Hepatocyte (in vitro differentiated cells): Measurements from ENCODE around the gene CDH4. TPM values are rescaled to one million over a fixed set of nuclear protein-coding genes. Genes with fewer than 3 reads are reported as not detected.

ENCODE experiments used
- DNase-seq: peaks from one replicate; pipeline ENCODE4 v3.0.0-alpha.2; 2016; ENCODE audit warnings: low spot score
- H2AFZ ChIP-seq: fragments of 200-600 bp; sonication (generic); 2 replicates; pipeline ENCODE4 v1.6.0; 2016; ENCODE audit warnings: antibody characterized with exemption, mild to moderate bottlenecking
- H3K27ac ChIP-seq: fragments of 200-600 bp; sonication (generic); 2 replicates; pipeline ENCODE4 v1.5.1; 2016; ENCODE audit warnings: mild to moderate bottlenecking
- H3K27me3 ChIP-seq: fragments of 200-600 bp; sonication (generic); 2 replicates; pipeline ENCODE4 v1.6.1; 2016
- H3K36me3 ChIP-seq: fragments of 200-600 bp; sonication (generic); replicated peaks from 2 replicates; pipeline ENCODE4 v1.5.1; 2016; ENCODE audit warnings: low read depth; ENCODE audit not compliant: insufficient read depth
- H3K4me1 ChIP-seq: fragments of 200-600 bp; sonication (generic); 2 replicates; pipeline ENCODE4 v1.5.1; 2016; ENCODE audit warnings: mild to moderate bottlenecking, moderate library complexity; ENCODE audit not compliant: insufficient read depth
- H3K4me2 ChIP-seq: fragments of 200-600 bp; sonication (generic); 2 replicates; pipeline ENCODE4 v1.6.0; 2016
- H3K4me3 ChIP-seq: fragments of 200-600 bp; sonication (generic); 2 replicates; pipeline ENCODE4 v1.5.1; 2016; ENCODE audit warnings: mild to moderate bottlenecking
- H3K79me2 ChIP-seq: fragments of 200-600 bp; sonication (generic); 2 replicates; pipeline ENCODE4 v1.6.0; 2017; ENCODE audit warnings: mild to moderate bottlenecking
- H3K9me2 ChIP-seq: fragments of 200-600 bp; sonication (generic); replicated peaks from 2 replicates; pipeline ENCODE4 v1.6.0; 2017; ENCODE audit warnings: mild to moderate bottlenecking; ENCODE audit not compliant: insufficient read depth
- H3K9me3 ChIP-seq: fragments of 200-600 bp; sonication (generic); 2 replicates; pipeline ENCODE4 v1.5.1; 2016; ENCODE audit warnings: low read depth, mild to moderate bottlenecking
- H4K20me1 ChIP-seq: fragments of 200-600 bp; sonication (generic); 2 replicates; pipeline ENCODE4 v1.6.0; 2016; ENCODE audit warnings: mild to moderate bottlenecking; ENCODE audit not compliant: insufficient read depth, poor library complexity, severe bottlenecking
- EZH2 ChIP-seq: fragments of 200-600 bp; sonication (generic); IDR thresholded peaks from 2 replicates; pipeline ENCODE4 v1.6.1; 2016; ENCODE audit warnings: antibody characterized with exemption, mild to moderate bottlenecking, borderline replicate concordance
- EZH2phosphoT487 ChIP-seq: fragments of 200-600 bp; sonication (generic); IDR thresholded peaks from one replicate; pipeline ENCODE4 v1.6.1; 2018; ENCODE audit warnings: antibody characterized with exemption, mild to moderate bottlenecking, low read depth, moderate library complexity; ENCODE audit not compliant: unreplicated experiment, severe bottlenecking
- WGBS: methylation state at CpG from one replicate; pipeline ENCODE4 v1.1.6; 2016; ENCODE audit warnings: low lambda C conversion rate; ENCODE audit errors: missing lambda C conversion rate; 5-methylcytosine and 5-hydroxymethylcytosine counted together
- polyA plus RNA-seq: library from polyadenylated mRNA; unstranded; fragments of >200 nt; fragmentation: Nextera tagmentation; extraction: Ambion mirVana; gene quantifications from 2 replicates; pipeline ENCODE4 v1.2.1, GENCODE V29; 2016
- total RNA-seq: library from RNA; depleted of rRNA; stranded (reverse); fragments of >200 nt; gene quantifications from 2 replicates; pipeline ENCODE4 v1.2.3, GENCODE V29; 2014
- TF ChIP-seq, protein P1 (sequence below): fragments of 200-600 bp; sonication (generic); IDR thresholded peaks from 2 replicates; pipeline ENCODE4 v1.5.1; 2016; ENCODE audit warnings: antibody characterized with exemption, mild to moderate bottlenecking; ENCODE audit not compliant: poor library complexity

Gene CDH4
- total and polyA plus RNA-seq, 2 experiments from 2014 or later, result 0.53 to 0.73 TPM

DNA sequence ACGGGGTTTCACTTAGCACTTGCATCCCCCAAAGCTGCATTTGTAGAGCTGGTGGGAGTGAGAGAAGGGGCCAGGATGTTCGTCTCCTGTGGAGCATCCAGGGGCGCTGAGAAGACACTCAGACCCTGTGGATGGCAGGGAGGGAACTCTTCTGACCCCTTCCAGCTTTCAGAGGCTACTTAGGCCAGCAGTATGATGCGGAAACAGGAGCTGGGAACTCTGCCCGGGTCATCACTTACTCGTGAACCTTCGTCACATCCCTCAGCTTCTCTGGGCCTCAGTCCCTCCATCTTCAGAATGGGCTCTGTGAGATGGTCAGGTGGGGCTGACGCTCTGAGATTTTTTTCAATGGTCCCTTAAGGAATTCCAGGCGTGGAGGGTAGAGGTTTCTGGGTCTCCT lies 585.1 kb downstream of the CDH4 start:
- H3K9me3 ChIP-seq, result no peaks in the 10 kb centered on the region
- H4K20me1 ChIP-seq, result no peaks in the 10 kb centered on the region
- WGBS, result 87% methylated on average over 9 of the region's 9 CpGs
- no peak overlapping the region for H3K4me3 ChIP-seq
- H3K27ac ChIP-seq, result no peak overlapping the region
- no peak for DNase-seq
- H3K9me2 ChIP-seq, result no peaks in the 10 kb centered on the region
- no peak overlapping the region for H2AFZ ChIP-seq
- H3K4me2 ChIP-seq, result no peak overlapping the region
- no peaks in the 10 kb centered on the region for H3K4me1 ChIP-seq
- no peaks in the 10 kb centered on the region for H3K27me3 ChIP-seq
- no peaks in the 10 kb centered on the region for H3K79me2 ChIP-seq
- TF ChIP-seq EZH2 (no peak), EZH2phosphoT487 (no peak)
- TF ChIP-seq, protein P1, sequence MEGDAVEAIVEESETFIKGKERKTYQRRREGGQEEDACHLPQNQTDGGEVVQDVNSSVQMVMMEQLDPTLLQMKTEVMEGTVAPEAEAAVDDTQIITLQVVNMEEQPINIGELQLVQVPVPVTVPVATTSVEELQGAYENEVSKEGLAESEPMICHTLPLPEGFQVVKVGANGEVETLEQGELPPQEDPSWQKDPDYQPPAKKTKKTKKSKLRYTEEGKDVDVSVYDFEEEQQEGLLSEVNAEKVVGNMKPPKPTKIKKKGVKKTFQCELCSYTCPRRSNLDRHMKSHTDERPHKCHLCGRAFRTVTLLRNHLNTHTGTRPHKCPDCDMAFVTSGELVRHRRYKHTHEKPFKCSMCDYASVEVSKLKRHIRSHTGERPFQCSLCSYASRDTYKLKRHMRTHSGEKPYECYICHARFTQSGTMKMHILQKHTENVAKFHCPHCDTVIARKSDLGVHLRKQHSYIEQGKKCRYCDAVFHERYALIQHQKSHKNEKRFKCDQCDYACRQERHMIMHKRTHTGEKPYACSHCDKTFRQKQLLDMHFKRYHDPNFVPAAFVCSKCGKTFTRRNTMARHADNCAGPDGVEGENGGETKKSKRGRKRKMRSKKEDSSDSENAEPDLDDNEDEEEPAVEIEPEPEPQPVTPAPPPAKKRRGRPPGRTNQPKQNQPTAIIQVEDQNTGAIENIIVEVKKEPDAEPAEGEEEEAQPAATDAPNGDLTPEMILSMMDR, result no peak
- H3K36me3 ChIP-seq, result no peaks in the 10 kb centered on the region

DNA sequence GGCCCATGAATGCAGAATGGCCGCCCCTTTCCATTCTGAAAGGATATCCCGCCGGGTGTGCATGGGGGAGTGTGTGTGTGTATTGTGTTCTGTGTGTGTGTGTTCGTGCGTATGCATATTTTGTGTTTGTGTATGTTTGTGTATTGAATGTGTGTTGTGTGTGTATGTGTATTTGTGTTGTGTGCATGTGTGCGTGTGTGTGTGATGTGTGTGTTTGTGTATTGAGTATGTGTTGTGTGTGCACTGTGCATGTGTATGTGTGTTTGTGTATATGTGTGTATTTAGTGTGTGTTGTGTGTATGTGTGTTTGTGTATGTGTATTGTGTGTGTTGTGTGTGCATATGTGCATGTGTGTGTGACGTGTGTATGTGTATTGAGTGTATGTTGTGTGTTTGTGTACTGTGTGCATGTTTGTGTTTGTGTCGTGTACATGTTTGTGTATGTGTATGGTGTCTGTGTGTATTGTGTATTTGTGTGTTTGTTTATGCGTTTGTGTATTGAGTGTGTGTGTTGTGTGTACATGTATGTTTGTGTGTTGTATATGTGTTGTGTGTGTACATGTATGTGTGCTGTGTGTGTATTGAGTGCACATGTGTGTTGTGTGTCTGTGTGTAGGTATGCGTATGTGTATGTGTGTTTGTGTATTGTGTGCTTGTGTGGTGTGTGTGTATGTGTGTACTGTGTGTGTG lies 587.3 kb downstream of the CDH4 start:
- Histone ChIP-seq H3K27ac (no peak overlapping the region), H3K4me3 (no peak overlapping the region), H3K27me3 (no peaks in the 10 kb centered on the region), H4K20me1 (no peaks in the 10 kb centered on the region), H3K9me2 (no peaks in the 10 kb centered on the region), H3K4me2 (no peak overlapping the region), H3K36me3 (no peaks in the 10 kb centered on the region), H3K9me3 (no peaks in the 10 kb centered on the region), H3K4me1 (no peaks in the 10 kb centered on the region), H2AFZ (no peak overlapping the region), H3K79me2 (no peaks in the 10 kb centered on the region)
- 96% methylated on average over 10 of the region's 10 CpGs for WGBS
- DNase-seq, result no peak
- TF ChIP-seq EZH2phosphoT487, result no peak
- TF ChIP-seq, protein P1, result no peak
- no peak for TF ChIP-seq EZH2

DNA sequence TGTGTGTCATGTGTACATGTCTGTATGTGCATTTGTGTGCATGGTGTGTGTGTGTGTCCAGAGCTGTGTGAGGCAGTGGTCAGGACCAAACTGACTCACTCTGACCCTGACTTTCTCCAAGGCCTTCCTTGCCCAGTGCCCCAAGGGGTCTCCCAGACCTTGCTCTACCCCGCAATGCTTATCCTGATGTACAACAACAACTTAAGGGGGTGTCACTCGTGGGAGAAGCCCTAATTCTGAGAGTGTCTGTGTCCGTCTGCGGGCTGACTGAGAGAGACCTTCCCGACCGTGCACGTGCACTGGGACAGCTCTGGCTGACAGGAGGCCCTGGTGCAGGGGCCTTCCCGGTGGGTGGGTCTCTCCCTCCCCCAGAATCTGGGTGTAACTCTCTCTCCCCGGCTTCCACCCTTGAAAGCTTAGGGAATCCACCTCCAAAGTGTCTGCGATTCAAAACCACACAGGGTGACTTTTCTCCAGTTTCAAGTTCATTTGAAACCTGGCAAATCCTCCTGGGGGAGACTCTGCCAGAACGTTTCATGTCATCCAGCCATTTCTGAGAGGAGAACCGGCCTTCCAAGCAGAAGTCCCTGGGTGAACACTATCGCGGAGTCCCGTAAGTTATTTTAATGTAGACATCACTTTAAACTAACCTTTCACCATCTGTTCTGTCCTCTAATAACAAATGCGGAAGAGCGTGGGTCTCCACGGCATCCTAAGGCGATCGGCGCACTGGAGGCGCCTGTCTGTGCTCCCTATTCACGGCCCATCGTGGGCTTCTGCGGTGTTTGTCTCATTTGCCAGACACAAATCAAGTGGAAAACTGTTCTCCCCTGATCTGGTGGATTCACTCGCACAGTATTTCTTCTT lies 588.1 kb downstream of the CDH4 start:
- Histone ChIP-seq H3K9me3 (no peaks in the 10 kb centered on the region), H3K27me3 (no peaks in the 10 kb centered on the region), H3K27ac (no peak overlapping the region), H4K20me1 (no peaks in the 10 kb centered on the region), H3K4me3 (no peak overlapping the region), H3K9me2 (no peaks in the 10 kb centered on the region), H3K4me2 (no peak overlapping the region), H3K4me1 (no peaks in the 10 kb centered on the region), H3K79me2 (no peaks in the 10 kb centered on the region), H3K36me3 (no peaks in the 10 kb centered on the region), H2AFZ (no peak overlapping the region)
- no peak for TF ChIP-seq EZH2phosphoT487
- DNase-seq, result no peak
- WGBS, result 90% methylated on average over 26 of the region's 26 CpGs

DNA sequence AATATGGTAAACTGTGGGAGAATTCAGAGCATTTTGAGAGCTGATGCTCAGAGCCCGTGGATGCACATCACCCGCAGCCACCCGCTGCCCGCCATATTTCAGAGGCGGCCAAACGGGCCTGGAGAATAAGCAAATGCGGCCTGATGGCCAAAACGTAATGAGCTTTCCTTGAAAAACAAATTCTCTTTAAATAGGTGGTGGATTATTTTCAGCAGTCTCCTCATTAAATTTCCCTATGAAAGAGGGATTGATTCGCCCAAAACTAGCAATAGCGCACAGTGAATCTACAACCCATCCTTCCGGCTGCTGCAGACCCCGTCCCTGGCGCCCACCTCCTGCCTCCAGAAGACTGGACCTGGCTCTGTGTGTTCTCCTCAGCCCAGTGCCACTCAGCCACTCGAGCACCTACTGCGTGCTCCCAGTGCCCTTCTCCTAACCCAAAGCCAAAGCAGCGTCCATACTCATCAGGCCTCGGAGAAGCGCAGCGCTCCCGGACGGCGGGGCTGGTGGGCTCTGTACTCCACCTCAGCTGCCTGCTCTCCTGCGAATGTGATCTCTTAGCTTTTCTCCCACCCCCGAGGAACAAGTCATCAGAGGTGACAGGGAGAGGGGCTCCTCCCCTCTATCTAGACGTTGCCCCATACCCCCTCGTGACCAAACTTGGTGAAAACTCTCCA lies 588.9 kb downstream of the CDH4 start:
- Histone ChIP-seq H3K79me2 (no peaks in the 10 kb centered on the region), H4K20me1 (no peaks in the 10 kb centered on the region), H3K9me3 (no peaks in the 10 kb centered on the region), H2AFZ (no peak overlapping the region), H3K27ac (no peak overlapping the region), H3K36me3 (no peaks in the 10 kb centered on the region), H3K4me2 (no peak overlapping the region), H3K9me2 (no peaks in the 10 kb centered on the region), H3K4me1 (no peaks in the 10 kb centered on the region), H3K4me3 (no peak overlapping the region), H3K27me3 (no peaks in the 10 kb centered on the region)
- whole genome bisulfite sequencing, result 92% methylated on average over 26 of the region's 26 CpGs
- TF ChIP-seq, protein P1, result no peak
- TF ChIP-seq EZH2phosphoT487 (no peak), EZH2 (no peak)
- no peak for DNase-seq
